BLaER1 (cell line): ENCODE data around the gene EBF3.

Experiments
- H3K27ac ChIP-seq: shearing (Covaris generic); formaldehyde crosslinking; 2 replicates; pipeline ENCODE4 v1.8.1; 2022
- H3K27me3 ChIP-seq: shearing (Covaris generic); formaldehyde crosslinking; 2 replicates; pipeline ENCODE4 v1.8.1; 2022
- H3K36me3 ChIP-seq: shearing (Covaris generic); formaldehyde crosslinking; 2 replicates; pipeline ENCODE4 v1.8.1; 2022
- H3K4me1 ChIP-seq: shearing (Covaris generic); formaldehyde crosslinking; 2 replicates; pipeline ENCODE4 v1.8.1; 2022
- H3K4me2 ChIP-seq: shearing (Covaris generic); formaldehyde crosslinking; 2 replicates; pipeline ENCODE4 v1.8.1; 2022
- H3K4me3 ChIP-seq: shearing (Covaris generic); formaldehyde crosslinking; 2 replicates; pipeline ENCODE4 v1.8.1; 2022
- H3K9ac ChIP-seq: shearing (Covaris generic); formaldehyde crosslinking; 2 replicates; pipeline ENCODE4 v1.8.1; 2022
- H3K9me3 ChIP-seq: shearing (Covaris generic); formaldehyde crosslinking; 2 replicates; pipeline ENCODE4 v1.8.1; 2022
- H4K20me1 ChIP-seq: shearing (Covaris generic); formaldehyde crosslinking; 2 replicates; pipeline ENCODE4 v1.8.1; 2022
- Cebpa-rat ChIP-seq: shearing (Covaris generic); IDR thresholded peaks from 2 replicates; pipeline ENCODE4 v1.8.1; 2022

The EBF3 gene

DNA sequence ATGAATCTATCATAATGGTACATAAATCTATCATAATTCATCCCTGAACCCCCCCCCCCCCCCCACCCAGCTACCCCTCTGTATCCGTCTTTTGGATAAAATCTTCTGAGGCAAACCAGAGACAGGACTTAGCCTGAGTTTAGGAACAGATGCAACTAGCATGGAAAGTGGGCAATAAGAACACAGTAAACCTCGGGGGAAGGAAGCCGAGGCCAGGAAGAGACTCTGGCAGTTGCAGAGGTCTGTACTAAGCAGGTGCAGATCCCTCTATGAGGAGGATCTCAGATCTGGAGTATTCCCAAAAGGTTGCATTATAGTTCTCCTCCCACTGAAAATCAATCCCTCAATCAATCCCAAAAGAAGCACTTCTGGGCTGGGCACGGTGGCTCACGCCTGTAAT, 87.2 kb downstream of the EBF3 start:
- H3K4me1 ChIP-seq: no peaks in the 10 kb centered on the region
- no peak overlapping the region for H3K4me3 ChIP-seq
- H3K9me3 ChIP-seq: peaks cover 4% of the 10 kb centered on the region; the same call in 1 of the 2 replicates
- no peak overlapping the region for H3K27ac ChIP-seq
- H3K36me3 ChIP-seq: no peaks in the 10 kb centered on the region
- no peak overlapping the region for H3K4me2 ChIP-seq
- TF ChIP-seq Cebpa-rat: no peak
- H4K20me1 ChIP-seq: no peaks in the 10 kb centered on the region
- no peak overlapping the region for H3K9ac ChIP-seq
- H3K27me3 ChIP-seq: no peaks in the 10 kb centered on the region

- Histone ChIP-seq H3K27ac (no peak overlapping the region), H3K9me3 (peaks cover 4% of the 10 kb centered on the region; the same call in 1 of the 2 replicates), H4K20me1 (no peaks in the 10 kb centered on the region), H3K4me2 (no peak overlapping the region), H3K4me1 (0 out of 2 replicates have a peak, but pooled peaks cover 4% of the 10 kb centered on the region), H3K27me3 (no peaks in the 10 kb centered on the region), H3K9ac (no peak overlapping the region), H3K4me3 (no peak overlapping the region), H3K36me3 (no peaks in the 10 kb centered on the region)
- TF ChIP-seq Cebpa-rat: no peak
Observed at GRCh38 chr10:129875993-129876726, 87.9 kb downstream of the EBF3 start.

GRCh38 chr10:129873351-129873750, 90.7 kb downstream of the EBF3 start:
- no peaks in the 10 kb centered on the region for H4K20me1 ChIP-seq
- peaks cover 4% of the 10 kb centered on the region; the same call in 1 of the 2 replicates for H3K9me3 ChIP-seq
- H3K4me2 ChIP-seq: no peak overlapping the region
- no peaks in the 10 kb centered on the region for H3K36me3 ChIP-seq
- no peak overlapping the region for H3K4me3 ChIP-seq
- no peak overlapping the region for H3K9ac ChIP-seq
- H3K27ac ChIP-seq: no peak overlapping the region
- TF ChIP-seq Cebpa-rat: no peak
- H3K27me3 ChIP-seq: no peaks in the 10 kb centered on the region
- 0 out of 2 replicates have a peak, but pooled peaks cover 4% of the 10 kb centered on the region for H3K4me1 ChIP-seq

DNA sequence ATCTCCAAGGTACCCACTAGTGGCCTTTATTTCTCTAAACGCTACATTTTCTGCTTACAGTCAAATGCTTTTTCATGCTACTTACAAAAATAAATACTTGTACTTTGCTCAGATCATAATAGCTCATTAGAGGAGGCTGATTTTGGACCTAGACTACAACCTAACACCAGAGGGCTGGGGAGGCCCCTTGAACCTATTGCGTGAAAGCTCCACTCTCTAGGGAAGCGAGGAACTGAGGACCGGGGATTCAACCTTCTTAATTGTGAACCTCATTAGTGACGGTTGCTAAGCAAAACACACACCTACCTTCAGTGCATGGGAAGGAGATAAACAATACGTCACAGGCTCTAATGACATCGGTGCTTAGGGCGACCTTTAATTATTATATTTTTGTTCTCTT, 92.1 kb downstream of the EBF3 start:
- Histone ChIP-seq H3K27ac (no peak overlapping the region), H3K27me3 (no peaks in the 10 kb centered on the region), H3K9me3 (peaks cover 4% of the 10 kb centered on the region; the same call in 1 of the 2 replicates), H4K20me1 (no peaks in the 10 kb centered on the region), H3K36me3 (no peaks in the 10 kb centered on the region), H3K4me3 (no peak overlapping the region), H3K9ac (no peak overlapping the region), H3K4me2 (no peak overlapping the region), H3K4me1 (0 out of 2 replicates have a peak, but pooled peaks cover 4% of the 10 kb centered on the region)
- TF ChIP-seq Cebpa-rat: no peak

DNA sequence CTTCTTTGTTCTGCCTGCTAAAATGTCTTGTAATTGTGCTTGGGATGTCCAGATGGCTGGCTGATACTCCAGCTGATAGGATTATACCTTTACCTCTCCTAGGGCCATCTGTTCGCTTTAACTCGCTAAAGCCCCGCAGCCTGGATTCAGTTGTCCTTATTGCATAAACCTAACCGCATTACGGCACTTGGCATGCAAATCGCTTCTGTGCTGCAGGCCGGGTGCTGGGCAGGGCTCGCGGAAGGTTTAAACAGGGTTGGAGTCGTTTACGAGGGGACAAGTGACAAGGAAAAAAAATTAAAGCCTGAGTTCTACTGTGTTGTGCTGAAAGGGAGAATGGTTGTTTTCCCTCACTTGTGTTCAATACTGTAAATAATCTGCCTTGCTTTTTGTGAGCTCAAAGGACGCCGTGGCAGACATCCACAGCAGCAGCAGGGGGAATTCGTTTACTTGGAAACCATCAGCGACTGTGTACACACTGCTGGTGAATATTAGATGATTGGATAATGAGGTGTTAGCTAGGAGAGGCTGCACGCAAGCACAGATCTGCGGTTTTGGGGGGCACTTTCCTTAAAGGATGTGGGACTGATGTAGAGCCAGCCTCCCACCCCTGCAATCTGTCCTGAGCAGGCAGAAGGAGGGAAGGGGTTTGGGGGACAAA, 93.0 kb downstream of the EBF3 start:
- H3K9me3 ChIP-seq: peaks cover 4% of the 10 kb centered on the region; the same call in 1 of the 2 replicates
- no peak overlapping the region for H3K27ac ChIP-seq
- H3K9ac ChIP-seq: no peak overlapping the region
- H4K20me1 ChIP-seq: no peaks in the 10 kb centered on the region
- H3K4me3 ChIP-seq: no peak overlapping the region
- 0 out of 2 replicates have a peak, but pooled peaks cover 4% of the 10 kb centered on the region for H3K4me1 ChIP-seq
- no peak for TF ChIP-seq Cebpa-rat
- H3K36me3 ChIP-seq: no peaks in the 10 kb centered on the region
- H3K27me3 ChIP-seq: no peaks in the 10 kb centered on the region
- no peak overlapping the region for H3K4me2 ChIP-seq

DNA sequence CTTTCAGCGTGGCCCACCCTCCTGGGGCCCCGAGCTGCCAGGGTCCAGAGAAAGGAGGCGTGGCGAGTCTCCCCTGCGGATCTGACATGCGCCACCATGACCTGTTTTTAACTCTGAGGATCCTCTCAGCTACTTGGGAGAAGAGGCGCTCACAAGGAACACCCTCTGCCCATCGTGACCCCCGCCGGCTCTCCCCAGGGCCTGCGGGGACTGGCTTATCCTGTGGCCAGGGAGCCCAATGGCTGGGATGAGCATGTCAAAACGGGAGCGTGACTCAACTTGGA, 93.7 kb downstream of the EBF3 start:
- H3K4me1 ChIP-seq: 0 out of 2 replicates have a peak, but pooled peaks cover 4% of the 10 kb centered on the region
- H3K9me3 ChIP-seq: peaks cover 1% of the 10 kb centered on the region; the same call in 1 of the 2 replicates
- TF ChIP-seq Cebpa-rat: no peak
- H3K27ac ChIP-seq: no peak overlapping the region
- H3K27me3 ChIP-seq: no peaks in the 10 kb centered on the region
- no peak overlapping the region for H3K4me3 ChIP-seq
- no peak overlapping the region for H3K4me2 ChIP-seq
- H3K36me3 ChIP-seq: no peaks in the 10 kb centered on the region
- no peak overlapping the region for H3K9ac ChIP-seq
- H4K20me1 ChIP-seq: no peaks in the 10 kb centered on the region

GRCh38 chr10:129869596-129870473, 94.2 kb downstream of the EBF3 start:
- Histone ChIP-seq H3K4me3 (no peak overlapping the region), H3K9me3 (no peaks in the 10 kb centered on the region; the same call in 1 of the 2 replicates), H3K4me1 (peaks cover 6% of the 10 kb centered on the region), H3K27me3 (no peaks in the 10 kb centered on the region), H3K9ac (no peak overlapping the region), H4K20me1 (no peaks in the 10 kb centered on the region), H3K27ac (no peak overlapping the region), H3K36me3 (no peaks in the 10 kb centered on the region), H3K4me2 (no peak overlapping the region)
- TF ChIP-seq Cebpa-rat: no peak

DNA sequence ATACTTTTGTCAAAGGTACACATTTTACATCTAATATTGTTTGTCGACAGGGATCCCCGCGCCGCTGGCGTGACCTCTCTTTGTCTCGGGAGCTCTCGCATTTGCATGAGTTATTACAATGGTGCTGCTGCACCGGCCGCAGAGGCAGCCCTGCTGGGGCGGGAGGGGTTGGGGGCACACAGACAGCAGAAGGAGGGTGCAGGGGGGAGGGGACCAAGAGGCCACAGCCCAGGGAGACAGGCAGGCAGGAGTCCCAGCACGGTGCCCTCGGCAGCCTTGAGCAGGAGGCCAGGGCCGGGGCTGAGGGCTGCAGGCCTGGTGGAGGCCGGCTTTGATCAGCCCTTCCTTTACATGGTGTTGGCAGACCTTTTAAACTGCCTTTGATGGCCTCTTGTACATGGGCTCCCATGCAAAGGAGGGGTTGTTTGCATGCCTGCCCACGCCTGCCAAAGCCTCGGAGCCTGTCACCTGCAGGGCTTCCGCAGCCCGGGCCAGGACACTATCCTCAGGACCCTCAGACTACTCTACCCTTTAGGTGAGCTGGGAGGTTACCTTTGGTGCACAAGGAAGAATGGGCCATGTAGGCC, 95.5 kb downstream of the EBF3 start:
- no peak overlapping the region for H3K4me2 ChIP-seq
- no peak overlapping the region for H3K27ac ChIP-seq
- peaks cover 17% of the 10 kb centered on the region for H3K4me1 ChIP-seq
- H3K9me3 ChIP-seq: no peaks in the 10 kb centered on the region
- no peaks in the 10 kb centered on the region for H3K36me3 ChIP-seq
- H3K4me3 ChIP-seq: no peak overlapping the region
- no peak overlapping the region for H3K9ac ChIP-seq
- no peaks in the 10 kb centered on the region for H4K20me1 ChIP-seq
- TF ChIP-seq Cebpa-rat: no peak
- no peaks in the 10 kb centered on the region for H3K27me3 ChIP-seq

DNA sequence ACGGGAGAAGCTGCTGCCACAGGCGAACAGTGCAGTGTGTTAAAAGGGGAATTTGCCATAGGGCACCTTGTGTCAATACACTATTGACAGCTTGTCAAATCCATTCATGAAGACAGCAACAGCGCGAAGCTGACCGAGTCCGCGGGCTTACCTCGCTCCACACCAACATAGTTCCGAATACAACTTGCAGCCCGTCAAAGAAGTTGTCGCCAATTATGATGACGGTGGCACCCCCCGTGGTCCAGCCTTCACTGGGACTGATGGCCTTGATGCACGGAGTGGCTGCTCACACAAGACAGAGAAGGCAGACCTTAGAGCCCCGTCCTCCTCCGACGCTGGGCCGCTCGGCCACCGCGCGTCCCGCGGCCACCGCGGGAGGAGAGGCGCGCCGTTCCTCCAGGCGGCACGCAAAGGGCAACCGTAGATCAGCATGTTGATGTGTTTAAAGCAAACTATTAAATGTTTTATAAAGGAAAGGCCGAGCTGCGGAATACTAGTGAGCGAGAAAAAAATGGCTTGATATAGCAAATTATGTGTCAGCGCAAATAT, 96.4 kb downstream of the EBF3 start:
- Histone ChIP-seq H3K9ac (no peak overlapping the region), H3K27ac (no peak overlapping the region), H3K27me3 (no peaks in the 10 kb centered on the region), H3K4me2 (no peak overlapping the region), H4K20me1 (no peaks in the 10 kb centered on the region), H3K4me3 (no peak overlapping the region), H3K9me3 (no peaks in the 10 kb centered on the region), H3K4me1 (peaks cover 17% of the 10 kb centered on the region), H3K36me3 (no peaks in the 10 kb centered on the region)
- no peak for TF ChIP-seq Cebpa-rat
